Spleen (tissue), 11 donors: ENCODE measurements around the gene RERE. TPM values are rescaled to one million over a fixed set of nuclear protein-coding genes. Genes with fewer than 3 reads are reported as not detected.

Experiments
- DNase-seq: peaks from one replicate; pipeline ENCODE4 v3.0.0-alpha.2; 2020
- H3K27ac ChIP-seq, 8 donors: fragments of 200-600 bp; sonication (generic) in 7 of 8; 1 replicate in 4 of 8; 2 replicates in 4 of 8; pipeline versions ENCODE4 v1.5.0 to v1.8.0; 2016 to 2021; ENCODE audit warnings: inconsistent platforms in 4 of 8, mild to moderate bottlenecking in 4 of 8, moderate library complexity in 1 of 8
- H3K27me3 ChIP-seq, 7 donors: fragments of 200-600 bp; sonication (generic) in 6 of 7; replicated peaks in 1 of 7; 1 replicate in 4 of 7; 2 replicates in 3 of 7; pipeline versions ENCODE4 v1.5.0 to v1.8.0; 2016 to 2021; ENCODE audit warnings: inconsistent platforms in 3 of 7, mild to moderate bottlenecking in 1 of 7
- H3K36me3 ChIP-seq, 6 donors: fragments of 200-600 bp; sonication (generic) in 5 of 6; 1 replicate in 4 of 6; 2 replicates in 2 of 6; pipeline versions ENCODE4 v1.5.0 to v1.8.0; 2016 to 2021; ENCODE audit warnings: inconsistent platforms in 2 of 6
- H3K4me1 ChIP-seq, 6 donors: fragments of 200-600 bp; sonication (generic) in 5 of 6; 1 replicate in 3 of 6; 2 replicates in 3 of 6; pipeline versions ENCODE4 v1.5.0 to v1.8.0; 2016 to 2021; ENCODE audit warnings: inconsistent platforms in 3 of 6
- H3K4me3 ChIP-seq, 8 donors: fragments of 200-600 bp; sonication (generic) in 7 of 8; 1 replicate in 4 of 8; 2 replicates in 4 of 8; pipeline versions ENCODE4 v1.5.0 to v1.8.0; 2016 to 2021; ENCODE audit warnings: inconsistent platforms in 4 of 8, mild to moderate bottlenecking in 4 of 8, moderate library complexity in 2 of 8
- H3K9me3 ChIP-seq, 8 donors: fragments of 200-600 bp; sonication (generic) in 7 of 8; 1 replicate in 4 of 8; 2 replicates in 4 of 8; pipeline versions ENCODE4 v1.5.0 to v1.8.0; 2016 to 2021; ENCODE audit warnings: inconsistent platforms in 4 of 8
- POLR2A ChIP-seq, 3 donors: fragments of 450-650 bp; IDR thresholded peaks; one replicate each; pipeline ENCODE4 v1.5.1; 2017; ENCODE audit warnings: antibody characterized with exemption in 3 of 3, mild to moderate bottlenecking in 1 of 3
- POLR2AphosphoS5 ChIP-seq, 3 donors: sonication (generic); formaldehyde crosslinking; IDR thresholded peaks; one replicate each; pipeline ENCODE4 v1.5.1; 2017; ENCODE audit warnings: antibody characterized with exemption in 3 of 3
- WGBS, 5 donors: extraction: QIAGEN DNeasy Blood & Tissue Kit in 3 of 5; methylation state at CpG; one replicate each; pipeline versions ENCODE4 v1.1.5 to v1.1.7; 2013 to 2018; 5-methylcytosine and 5-hydroxymethylcytosine counted together
- intact Hi-C: fragments of 100-400 bp; cut with DNase I; formaldehyde crosslinking; loops from one replicate; pipeline ENCODE4 v1.15.0; 2023; ENCODE audit warnings: low total_unique reads
- polyA plus RNA-seq, 3 donors: library from polyadenylated mRNA; stranded (reverse); fragments of 200-250 nt; gene quantifications; one replicate each; pipeline ENCODE4 v1.2.1, GENCODE V29; 2013
- total RNA-seq, 7 donors: library from RNA; depleted of rRNA in 3 of 7; stranded (reverse); fragments of >200 nt in 3 of 7; fragmentation: NEBNext Ultra II Directional in 4 of 7; extraction: Animal tissue kit (Norgen Biotek cat#: 25700) in 4 of 7; gene quantifications; one replicate each; pipeline versions ENCODE4 v1.1.0 to v1.2.1, GENCODE V29; 2016 to 2021
- TF ChIP-seq, protein P1 (sequence below), 11 experiments: fragments of 200-600 bp in 7 of 11; fragments of 450-650 bp in 4 of 11; sonication (generic) in 4 of 11; IDR thresholded peaks in 8 of 11; conservative IDR thresholded peaks in 3 of 11; 1 replicate in 7 of 11; 2 replicates in 4 of 11; pipeline versions ENCODE4 v1.4.0 to v1.8.0; 2016 to 2021; ENCODE audit warnings: antibody characterized with exemption in 11 of 11, inconsistent platforms in 4 of 11, mild to moderate bottlenecking in 1 of 11
- donor health status: healthy with polysubstance abuse.
- donor health status: DM: no; HTN: no; CAD: no; lungs with moderate emphysema.
- donor health status: DM: no; HTN: no; CAD: no.
- donor health status: Bipolar disorder and iron deficiency.
- donor health status: healthy.
- donor health status: DM: no; HTN: no; CAD: no.
- donor health status: DM: yes; HTN: yes; CAD: no.

Gene RERE
- total and polyA plus RNA-seq, 10 donors, result 10.3 to 149 (median 117) TPM

DNA sequence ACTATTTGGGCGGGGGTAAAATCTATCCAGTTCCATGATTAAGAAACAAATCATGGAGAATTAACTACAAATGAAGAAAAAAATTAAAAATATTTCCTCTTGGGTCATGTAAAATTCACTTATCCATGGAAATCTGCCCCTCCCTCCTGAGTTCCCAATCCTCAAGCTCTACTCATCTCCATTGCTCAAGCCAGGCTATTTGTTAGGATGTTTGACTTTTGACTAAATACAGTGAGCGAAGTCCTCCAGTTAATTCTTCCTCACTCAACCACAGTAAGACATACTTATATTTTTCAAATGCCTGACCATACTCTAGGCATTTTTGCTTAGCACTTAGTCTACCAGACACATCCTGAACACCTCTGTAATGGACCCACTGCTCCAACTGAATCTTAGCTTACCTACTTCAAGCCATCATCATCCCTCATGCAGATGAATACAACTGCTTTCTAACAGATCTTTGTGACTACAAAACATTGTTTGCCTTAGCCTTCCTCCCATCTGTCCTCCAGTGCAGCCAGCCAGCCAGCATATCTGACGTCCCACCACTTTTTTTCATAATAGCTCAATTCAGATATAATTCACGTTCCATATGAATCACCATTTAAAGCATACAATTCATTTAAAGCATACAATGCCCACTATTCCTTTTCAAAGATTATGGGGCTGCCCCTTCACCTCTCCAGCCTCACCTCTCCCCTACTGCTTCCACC is 154.2 kb downstream of the RERE start:
- Histone ChIP-seq H3K27ac (peak overlapping the region; percentile 32 to 82 (median 70)), H3K4me1 (peaks cover 70 to 99% (median 95%) of the 10 kb centered on the region in 6 donors)
- intact Hi-C loops, result loop anchor here (10.0 kb wide), 1 partner anchor 58 kb away; no protein-coding TSS in a partner anchor

DNA sequence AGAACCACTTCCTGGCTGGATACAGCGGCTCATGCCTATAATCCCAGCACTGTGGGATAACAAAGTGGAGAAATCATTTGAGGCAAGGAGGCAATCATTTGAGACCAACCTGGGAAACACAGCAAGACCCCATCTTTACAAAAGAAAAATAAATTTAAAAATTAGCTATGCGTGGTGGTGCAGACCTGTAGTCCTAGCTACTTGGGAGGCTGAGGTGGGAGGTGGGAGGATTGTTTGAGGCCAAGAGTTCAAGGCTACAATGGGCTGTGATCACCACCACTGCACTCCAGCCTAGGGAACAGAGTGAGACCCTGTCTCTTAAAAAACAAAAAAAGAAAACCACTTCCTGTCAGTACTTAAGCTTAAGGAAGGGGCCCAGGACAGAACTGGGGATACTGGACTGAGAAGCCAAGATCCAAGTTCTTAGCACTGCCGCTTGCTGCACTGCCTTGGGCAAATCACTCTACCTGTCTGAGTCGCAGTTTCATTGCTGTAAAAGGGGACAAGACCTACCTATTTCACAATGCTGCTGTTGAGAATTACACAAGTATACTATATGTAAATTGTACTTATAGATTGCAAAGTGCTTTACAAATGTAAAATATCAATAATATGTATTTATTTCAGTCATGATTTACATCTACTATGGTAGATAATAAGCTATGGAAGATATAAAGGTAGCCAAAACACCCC is 154.9 kb downstream of the RERE start:
- WGBS, 5 donors, result 81 to 97% (median 89%) methylated on average over 4 of the region's 4 CpGs
- Histone ChIP-seq H3K4me3 (no peak overlapping the region), H3K27me3 (no peaks in the 10 kb centered on the region), H3K9me3 (no peaks in the 10 kb centered on the region), H3K36me3 (no peaks in the 10 kb centered on the region), H3K27ac (peak overlapping the region in 7 of 8 donors; percentile 52 to 82 (median 73)), H3K4me1 (peaks cover 65 to 98% (median 91%) of the 10 kb centered on the region in 6 donors)
- TF ChIP-seq POLR2A (IDR thresholded peaks at IDR 0.05) (no peak), POLR2AphosphoS5 (IDR thresholded peaks at IDR 0.05) (no peak)
- TF ChIP-seq, protein P1, sequence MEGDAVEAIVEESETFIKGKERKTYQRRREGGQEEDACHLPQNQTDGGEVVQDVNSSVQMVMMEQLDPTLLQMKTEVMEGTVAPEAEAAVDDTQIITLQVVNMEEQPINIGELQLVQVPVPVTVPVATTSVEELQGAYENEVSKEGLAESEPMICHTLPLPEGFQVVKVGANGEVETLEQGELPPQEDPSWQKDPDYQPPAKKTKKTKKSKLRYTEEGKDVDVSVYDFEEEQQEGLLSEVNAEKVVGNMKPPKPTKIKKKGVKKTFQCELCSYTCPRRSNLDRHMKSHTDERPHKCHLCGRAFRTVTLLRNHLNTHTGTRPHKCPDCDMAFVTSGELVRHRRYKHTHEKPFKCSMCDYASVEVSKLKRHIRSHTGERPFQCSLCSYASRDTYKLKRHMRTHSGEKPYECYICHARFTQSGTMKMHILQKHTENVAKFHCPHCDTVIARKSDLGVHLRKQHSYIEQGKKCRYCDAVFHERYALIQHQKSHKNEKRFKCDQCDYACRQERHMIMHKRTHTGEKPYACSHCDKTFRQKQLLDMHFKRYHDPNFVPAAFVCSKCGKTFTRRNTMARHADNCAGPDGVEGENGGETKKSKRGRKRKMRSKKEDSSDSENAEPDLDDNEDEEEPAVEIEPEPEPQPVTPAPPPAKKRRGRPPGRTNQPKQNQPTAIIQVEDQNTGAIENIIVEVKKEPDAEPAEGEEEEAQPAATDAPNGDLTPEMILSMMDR (IDR thresholded peaks at IDR 0.05 in 8 of 11, conservative IDR thresholded peaks at IDR 0.05 in 3 of 11), result no peak
- intact Hi-C loops, result loop anchor here (10.0 kb wide), 1 partner anchor 58 kb away; no protein-coding TSS in a partner anchor
- no peak for DNase-seq

More for the DNA sequence above, 154.2 kb downstream of the RERE start:
- TF ChIP-seq, protein P1 (IDR thresholded peaks at IDR 0.05 in 8 of 11, conservative IDR thresholded peaks at IDR 0.05 in 3 of 11), result no peak
- no peak for TF ChIP-seq POLR2A (IDR thresholded peaks at IDR 0.05)
- no peaks in the 10 kb centered on the region for H3K36me3 ChIP-seq
- DNase-seq, result no peak
- H3K27me3 ChIP-seq, result no peaks in the 10 kb centered on the region
- H3K9me3 ChIP-seq, result no peaks in the 10 kb centered on the region
- H3K4me3 ChIP-seq, result peak overlapping the region in 1 of 8 donors; percentile 28
- 92 to 95% (median 95%) methylated on average over 4 of the region's 4 CpGs for WGBS, 5 donors

DNA sequence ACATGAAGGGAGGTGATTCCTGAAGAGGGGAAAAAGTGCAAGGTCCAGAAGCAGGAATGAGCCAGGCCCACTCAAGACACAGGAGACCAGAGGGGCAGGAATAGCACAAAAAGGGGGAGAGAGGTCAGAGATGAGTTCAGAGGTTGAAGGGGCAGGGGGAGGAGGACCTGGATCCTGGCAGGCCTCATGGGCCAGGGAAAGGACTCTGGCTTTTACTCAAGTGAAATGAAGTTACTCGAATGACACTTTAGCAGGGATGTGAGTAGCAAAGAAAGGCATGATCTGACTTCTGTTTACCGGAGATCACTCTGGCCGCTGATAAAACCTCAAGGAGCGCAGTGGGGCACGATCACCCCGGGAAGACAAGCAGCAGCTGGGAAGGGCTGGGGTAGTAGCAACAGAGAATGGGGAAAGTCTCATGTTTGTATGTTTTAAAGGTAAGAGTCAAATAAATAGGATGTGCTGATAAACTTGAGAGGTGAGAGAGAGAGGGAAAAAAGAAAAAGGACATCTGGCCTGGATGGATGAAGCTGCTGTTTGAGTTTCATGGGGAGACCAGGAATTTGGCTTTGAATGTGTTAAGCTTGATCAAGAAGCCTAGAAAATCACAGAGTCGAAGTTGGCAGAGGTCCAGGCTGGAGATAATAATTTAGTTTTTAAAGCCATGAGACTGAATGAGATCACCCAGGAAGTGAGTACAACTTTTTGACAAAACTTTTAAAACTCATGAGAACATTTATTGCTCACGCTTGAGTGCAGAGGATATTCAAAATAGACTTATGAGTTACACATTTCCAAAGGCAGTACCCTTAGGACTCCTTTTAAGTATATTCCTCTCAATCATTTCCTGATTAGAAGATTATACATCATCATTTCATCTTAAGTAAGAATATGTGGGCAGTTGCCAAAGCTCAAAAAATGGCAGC is 156.0 kb downstream of the RERE start:
- TF ChIP-seq POLR2A (IDR thresholded peaks at IDR 0.05), result no peak
- TF ChIP-seq, protein P1 (IDR thresholded peaks at IDR 0.05 in 8 of 11, conservative IDR thresholded peaks at IDR 0.05 in 3 of 11), result no peak
- no peak for TF ChIP-seq POLR2AphosphoS5 (IDR thresholded peaks at IDR 0.05)
- H3K9me3 ChIP-seq, result no peaks in the 10 kb centered on the region
- no peaks in the 10 kb centered on the region for H3K36me3 ChIP-seq
- intact Hi-C loops, result loop anchor here (10.0 kb wide), 1 partner anchor 57 kb away; no protein-coding TSS in a partner anchor
- 54 to 72% (median 63%) methylated on average over 8 of the region's 8 CpGs for WGBS, 5 donors
- peaks cover 55 to 88% (median 80%) of the 10 kb centered on the region in 6 donors for H3K4me1 ChIP-seq
- no peak for DNase-seq
- peak overlapping the region in 1 of 8 donors; percentile 23 for H3K4me3 ChIP-seq
- no peaks in the 10 kb centered on the region for H3K27me3 ChIP-seq
- H3K27ac ChIP-seq, result peak overlapping the region; percentile 48 to 82 (median 72)
